ENCODE data around the gene FICD. TPM values are rescaled to one million over a fixed set of nuclear protein-coding genes. Genes with fewer than 3 reads are reported as not detected.
A peak's percentile ranks its signal among the peaks of the same experiment; 100 is the strongest.

Gene FICD
- total RNA-seq, 2 donors from 2014 or later, result 2.3 to 8.4 TPM

GRCh38 chr12:108567406-108568337 is 52.6 kb downstream of the FICD start:
- no peak for ATAC-seq
- peaks cover 27 to 43% of the 10 kb centered on the region in 2 donors for H3K36me3 Mint-ChIP-seq

GRCh38 chr12:108568338-108569154 is 53.5 kb downstream of the FICD start:
- peaks cover 27 to 35% of the 10 kb centered on the region in 2 donors for H3K36me3 Mint-ChIP-seq
- no peaks in the 10 kb centered on the region for H3K9me3 Mint-ChIP-seq
- DNase-seq (ENCODE audit: low spot score in 2 of 2), result peak; percentile 68 to 74
- peak; percentile 90 to 94 for ATAC-seq
- H3K27ac Mint-ChIP-seq, result peak overlapping the region; percentile 90 to 95

More at GRCh38 chr12:108567406-108568337, 52.6 kb downstream of the FICD start:
- no peak for DNase-seq (ENCODE audit: low spot score in 2 of 2)
- Mint-ChIP-seq H3K27ac (peak overlapping the region; percentile 90 to 95), H3K9me3 (no peaks in the 10 kb centered on the region)

Other genes starting within 250 kb of the FICD start
- gene CMKLR1, start 176.0 kb upstream of the FICD start, total RNA-seq, result not detected
- gene SART3, start 45.9 kb downstream of the FICD start, total RNA-seq, result 100 to 1,000 TPM in 1 of 2 donors, 10 to 100 TPM in 1; 89.0 to 105 TPM
- gene ISCU, start 47.3 kb downstream of the FICD start, total RNA-seq, result 100 to 1,000 TPM in 1 of 2 donors, 10 to 100 TPM in 1; 53.6 to 158 TPM
- under 1 TPM in 1 of 2 donors, not detected in 1; 0.09 TPM for gene TMEM119, start 82.8 kb downstream of the FICD start, total RNA-seq
- 10 to 100 TPM; 30.0 to 35.9 TPM for gene SELPLG, start 118.6 kb downstream of the FICD start, total RNA-seq
- gene CORO1C, start 216.2 kb downstream of the FICD start, total RNA-seq, result 10 to 100 TPM; 61.5 to 87.5 TPM